ENCODE data around the gene SMPD4. TPM values are rescaled to one million over a fixed set of nuclear protein-coding genes. Genes with fewer than 3 reads are reported as not detected.
"Not testable (repeated sequence)": the region's sequence is repeated elsewhere in the genome, so short reads cannot be mapped to it uniquely, and the experiment has no call there.

SMPD4 gene
- total and polyA plus RNA-seq, 2 of the 4 experiments (the other 2 are of a cell fraction): 8.6 to 63.0 TPM

DNA sequence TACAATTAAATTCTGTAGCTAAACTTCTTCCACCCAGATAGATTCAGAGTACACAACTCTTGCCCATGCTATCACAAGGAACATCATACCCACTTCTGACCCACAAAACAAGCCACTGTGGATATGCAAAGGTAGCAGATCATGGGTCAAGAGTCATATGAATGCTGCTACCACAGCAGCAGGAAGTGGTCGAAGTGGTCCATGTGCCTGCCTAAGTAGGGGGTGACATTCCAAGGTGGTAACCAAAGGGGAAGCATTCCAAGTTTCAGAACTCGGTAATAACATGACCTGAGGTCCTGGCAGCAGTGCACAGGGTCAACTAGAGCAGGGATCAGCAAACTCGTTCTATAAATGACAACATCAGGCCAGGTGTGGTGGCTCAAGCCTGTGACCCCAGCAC is 11.0 kb upstream of the SMPD4 start:
- not testable (repeated sequence) for BruUV-seq (replicated peaks)

More for the DNA sequence above, 11.0 kb upstream of the SMPD4 start:
- H3K56ac ChIP-seq (ENCODE audit: extremely low read depth, insufficient read depth, low read length); H3K4ac ChIP-seq (ENCODE audit: low read depth, low read length); H3K9me1 ChIP-seq (ENCODE audit: insufficient read depth, low read length); H3K79me1 ChIP-seq (ENCODE audit: low read depth in 1 of 2, low read length in 2 of 2); H3K27ac ChIP-seq (ENCODE audit: insufficient read depth, low read length); H3K4me1 ChIP-seq (ENCODE audit: control insufficient read depth, insufficient read depth, low read length); H2AK9ac ChIP-seq (replicated peaks; ENCODE audit: low read depth, low read length, poor library complexity); H3K4me3 ChIP-seq (ENCODE audit: insufficient read depth, low read depth, low read length); H2AK5ac ChIP-seq (ENCODE audit: low read depth, low read length); CTCF ChIA-PET; H2BK15ac ChIP-seq (ENCODE audit: low read depth, low read length); H2BK5ac ChIP-seq (ENCODE audit: low read depth, low read length, poor library complexity, severe bottlenecking); H4K20me1 ChIP-seq (ENCODE audit: insufficient read depth, low read length); H4K8ac ChIP-seq (ENCODE audit: low read depth in 2 of 2, low read length in 2 of 2); H3K14ac ChIP-seq (replicated peaks; ENCODE audit: low read depth, low read length); POLR2A ChIA-PET (ENCODE audit: unreplicated experiment); H2AFZ ChIP-seq (replicated peaks; ENCODE audit: low read length, poor library complexity); H3K27me3 ChIP-seq (ENCODE audit: control insufficient read depth, insufficient read depth, low read length); H2BK120ac ChIP-seq (ENCODE audit: low read depth, low read length); in situ Hi-C loops (cut with MboI; ENCODE audit: low sequenced_read_pairs); dilution Hi-C loops (cut with HindIII; ENCODE audit: low sequenced_read_pairs, unreplicated experiment); H2BK20ac ChIP-seq (ENCODE audit: low read depth, low read length); H3K4me2 ChIP-seq (ENCODE audit: low read depth, low read length); H4K5ac ChIP-seq (ENCODE audit: low read depth, low read length); H4K91ac ChIP-seq (ENCODE audit: insufficient read depth, low read depth, low read length); ATAC-seq (ENCODE audit: low read depth); intact Hi-C loops (cut with micrococcal nuclease); H3K23ac ChIP-seq (ENCODE audit: low read depth, low read length); DNase-seq; H3K18ac ChIP-seq (ENCODE audit: low read depth, low read length); H3K9ac ChIP-seq (ENCODE audit: low read depth, low read length); H3K9me3 ChIP-seq (ENCODE audit: control insufficient read depth, insufficient read depth, low read length): not testable (repeated sequence)
- whole genome bisulfite sequencing, 2 experiments (ENCODE audit: extremely low coverage in 2 of 2, insufficient read length in 1 of 2): 100% methylated on average over 1 of the region's 3 CpGs; no CpG with 5 or more reads in 1 of the 2 experiments
- peaks cover 10% of the 10 kb centered on the region for H3K36me3 ChIP-seq (ENCODE audit: control insufficient read depth, insufficient read depth, low read length)

Measured in IMR-90 (cell line).